Stimulated activated CD4-positive, alpha-beta T cell treated with anti-CD3 and anti-CD28 coated beads, Interleukin-12 subunit alpha, Interleukin-12 subunit beta, amount 100 ng/mL, for 4 hours (primary cell): ENCODE results near the gene TSLP.

Experiments used
- DNase-seq: peaks from one replicate; pipeline ENCODE4 v3.0.0-alpha.2; 2020

TSLP gene

GRCh38 chr5:111071413-111071812, at the start of gene TSLP:
Gene TSLP (plus strand): TSS chr5:111071713. CDS start chr5:111071891, 178 bp downstream.
- no peak for DNase-seq

- no peak for DNase-seq
These were observed 49.2 kb upstream of the TSLP start for GRCh38 chr5:111022301-111022700.

- no peak for DNase-seq
These were observed 42.6 kb upstream of the TSLP start for GRCh38 chr5:111028865-111029264.

- DNase-seq: no peak
These were observed 27.6 kb upstream of the TSLP start for GRCh38 chr5:111043712-111044506.

GRCh38 chr5:111058064-111058463, 13.4 kb upstream of the TSLP start:
- DNase-seq: no peak

- DNase-seq: no peak
These were observed 11.3 kb upstream of the TSLP start for GRCh38 chr5:111060169-111060568.

- DNase-seq: no peak
These were observed 9.9 kb upstream of the TSLP start for GRCh38 chr5:111061618-111062017.

- DNase-seq: no peak
These were observed 7.7 kb upstream of the TSLP start for GRCh38 chr5:111063709-111064322.

GRCh38 chr5:111066261-111066938, 5.1 kb upstream of the TSLP start:
- DNase-seq: no peak

GRCh38 chr5:111068213-111068612, 3.3 kb upstream of the TSLP start:
- no peak for DNase-seq

- no peak for DNase-seq
These were observed 1.7 kb upstream of the TSLP start for GRCh38 chr5:111069839-111070238.

- DNase-seq: peak; percentile 25
These were observed 1.0 kb upstream of the TSLP start for GRCh38 chr5:111070272-111071134.

- peak; percentile 62 for DNase-seq
These were observed 1.6 kb downstream of the TSLP start for GRCh38 chr5:111072949-111073682.

- no peak for DNase-seq
These were observed 2.7 kb downstream of the TSLP start for GRCh38 chr5:111074244-111074643.

GRCh38 chr5:111075520-111075919, 4.0 kb downstream of the TSLP start:
- DNase-seq: no peak

GRCh38 chr5:111076091-111076490, 4.6 kb downstream of the TSLP start:
- DNase-seq: no peak

GRCh38 chr5:111077678-111078077, 6.2 kb downstream of the TSLP start:
- no peak for DNase-seq

- no peak for DNase-seq
These were observed 8.3 kb downstream of the TSLP start for GRCh38 chr5:111079846-111080245.

GRCh38 chr5:111083323-111083722, 11.8 kb downstream of the TSLP start:
- DNase-seq: no peak

GRCh38 chr5:111092062-111092853, 20.7 kb downstream of the TSLP start, which contains the start of gene WDR36:
Gene WDR36 (plus strand): TSS chr5:111092348. CDS start chr5:111092457, 109 bp downstream.
- DNase-seq: peak; percentile 85

- no peak for DNase-seq
These were observed 24.5 kb downstream of the TSLP start for GRCh38 chr5:111095982-111096381.
